Vagina (tissue), 2 donors: Measurements from ENCODE around the gene LRRC17. TPM values are rescaled to one million over a fixed set of nuclear protein-coding genes. Genes with fewer than 3 reads are reported as not detected.

Experiments used
- DNase-seq, 2 donors: peaks; one replicate each; pipeline ENCODE4 v3.0.0-alpha.2; 2017; ENCODE audit errors: extremely low spot score in 2 of 2
- H3K27ac ChIP-seq: fragments of 200-600 bp; sonication (generic); one replicate; pipeline ENCODE4 v1.5.1; 2019
- H3K27me3 ChIP-seq: fragments of 200-600 bp; sonication (generic); one replicate; pipeline ENCODE4 v1.5.1; 2019
- H3K36me3 ChIP-seq, 2 donors: fragments of 200-600 bp; sonication (generic); one replicate each; pipeline ENCODE4 v1.5.1; 2017 to 2019
- H3K4me1 ChIP-seq: fragments of 200-600 bp; sonication (generic); one replicate; pipeline ENCODE4 v1.5.1; 2019
- H3K4me3 ChIP-seq, 2 donors: fragments of 200-600 bp; sonication (generic); 1 replicate in 1 of 2; 2 replicates in 1 of 2; pipeline ENCODE4 v1.5.1; 2016 to 2019
- H3K9me3 ChIP-seq: fragments of 200-600 bp; sonication (generic); one replicate; pipeline ENCODE4 v1.5.1; 2019
- CTCF ChIP-seq, 3 experiments: fragments of 450-650 bp in 2 of 3; fragments of 200-600 bp in 1 of 3; sonication (generic) in 1 of 3; IDR thresholded peaks; one replicate each; pipeline ENCODE4 v1.5.1; 2017 to 2019; ENCODE audit warnings: antibody characterized with exemption in 3 of 3, mild to moderate bottlenecking in 2 of 3, moderate library complexity in 2 of 3
- POLR2A ChIP-seq, 2 donors: fragments of 450-650 bp; IDR thresholded peaks; one replicate each; pipeline ENCODE4 v1.6.1; 2017; ENCODE audit warnings: antibody characterized with exemption in 2 of 2, mild to moderate bottlenecking in 2 of 2, moderate library complexity in 2 of 2
- POLR2AphosphoS5 ChIP-seq, 2 donors: sonication (generic); formaldehyde crosslinking; IDR thresholded peaks; one replicate each; pipeline ENCODE4 v1.9.0; 2017; ENCODE audit warnings: antibody characterized with exemption in 2 of 2, mild to moderate bottlenecking in 2 of 2, low read depth in 1 of 2; ENCODE audit not compliant: insufficient read depth in 1 of 2
- intact Hi-C: fragments of 100-400 bp; cut with DNase I; formaldehyde crosslinking; loops from one replicate; pipeline ENCODE4 v1.15.1; 2023
- total RNA-seq: library from RNA; depleted of rRNA; stranded (reverse); fragments of >200 nt; gene quantifications from one replicate; pipeline ENCODE4 v1.2.3, GENCODE V29; 2016

LRRC17 gene
- total RNA-seq, 1 donor from 2014 or later = 2.9 TPM

GRCh38 chr7:102914585-102914984 is 1.8 kb downstream of the LRRC17 start:
- DNase-seq = no peak
- no peaks in the 10 kb centered on the region for H3K36me3 ChIP-seq
- H3K4me3 ChIP-seq = peak overlapping the region; percentile 2 to 24
- peaks cover 5% of the 10 kb centered on the region for H3K4me1 ChIP-seq
- H3K9me3 ChIP-seq = no peaks in the 10 kb centered on the region
- no peaks in the 10 kb centered on the region for H3K27me3 ChIP-seq
- TF ChIP-seq CTCF (IDR thresholded peaks at IDR 0.05) = no peak
- TF ChIP-seq POLR2AphosphoS5 (IDR thresholded peaks at IDR 0.05; ENCODE audit: insufficient read depth in 1 of 2, low read depth in 1 of 2) = no peak
- no peak for TF ChIP-seq POLR2A (IDR thresholded peaks at IDR 0.05)
- intact Hi-C loops = no loop called here
- peak overlapping the region; percentile 0 for H3K27ac ChIP-seq

- no peak overlapping the region for H3K4me3 ChIP-seq
- H3K36me3 ChIP-seq = no peaks in the 10 kb centered on the region
- peaks cover 5% of the 10 kb centered on the region for H3K4me1 ChIP-seq
- no peaks in the 10 kb centered on the region for H3K9me3 ChIP-seq
- no peaks in the 10 kb centered on the region for H3K27me3 ChIP-seq
- intact Hi-C loops = no loop called here
- TF ChIP-seq POLR2A (IDR thresholded peaks at IDR 0.05) (no peak), CTCF (IDR thresholded peaks at IDR 0.05) (no peak), POLR2AphosphoS5 (IDR thresholded peaks at IDR 0.05; ENCODE audit: insufficient read depth in 1 of 2, low read depth in 1 of 2) (no peak)
- no peak for DNase-seq
- no peak overlapping the region for H3K27ac ChIP-seq
Observed at GRCh38 chr7:102916426-102916825, 3.6 kb downstream of the LRRC17 start.

- intact Hi-C loops = no loop called here
Observed at GRCh38 chr7:102916881-102917280, 4.1 kb downstream of the LRRC17 start.

GRCh38 chr7:102917436-102918353 is 4.9 kb downstream of the LRRC17 start:
- intact Hi-C loops = no loop called here
- no peak for DNase-seq
- no peak for TF ChIP-seq CTCF (IDR thresholded peaks at IDR 0.05)
- no peak for TF ChIP-seq POLR2A (IDR thresholded peaks at IDR 0.05)
- no peak for TF ChIP-seq POLR2AphosphoS5 (IDR thresholded peaks at IDR 0.05; ENCODE audit: insufficient read depth in 1 of 2, low read depth in 1 of 2)

More at GRCh38 chr7:102916881-102917280, 4.1 kb downstream of the LRRC17 start:
- H3K36me3 ChIP-seq = no peaks in the 10 kb centered on the region
- no peak for TF ChIP-seq POLR2AphosphoS5 (IDR thresholded peaks at IDR 0.05; ENCODE audit: insufficient read depth in 1 of 2, low read depth in 1 of 2)
- no peak for TF ChIP-seq CTCF (IDR thresholded peaks at IDR 0.05)
- no peak for TF ChIP-seq POLR2A (IDR thresholded peaks at IDR 0.05)
- no peaks in the 10 kb centered on the region for H3K9me3 ChIP-seq
- DNase-seq = no peak
- H3K4me1 ChIP-seq = peaks cover 5% of the 10 kb centered on the region
- no peak overlapping the region for H3K27ac ChIP-seq
- no peak overlapping the region for H3K4me3 ChIP-seq
- H3K27me3 ChIP-seq = no peaks in the 10 kb centered on the region

GRCh38 chr7:102918845-102919244 is 6.0 kb downstream of the LRRC17 start:
- H3K27me3 ChIP-seq = no peaks in the 10 kb centered on the region
- intact Hi-C loops = no loop called here
- no peak overlapping the region for H3K4me3 ChIP-seq
- H3K36me3 ChIP-seq = no peaks in the 10 kb centered on the region
- no peak for TF ChIP-seq POLR2A (IDR thresholded peaks at IDR 0.05)
- TF ChIP-seq CTCF (IDR thresholded peaks at IDR 0.05) = no peak
- no peak for TF ChIP-seq POLR2AphosphoS5 (IDR thresholded peaks at IDR 0.05; ENCODE audit: insufficient read depth in 1 of 2, low read depth in 1 of 2)
- H3K4me1 ChIP-seq = no peaks in the 10 kb centered on the region
- no peaks in the 10 kb centered on the region for H3K9me3 ChIP-seq
- no peak overlapping the region for H3K27ac ChIP-seq
- DNase-seq = no peak

More at GRCh38 chr7:102917436-102918353, 4.9 kb downstream of the LRRC17 start:
- Histone ChIP-seq H3K27ac (no peak overlapping the region), H3K4me3 (no peak overlapping the region), H3K9me3 (no peaks in the 10 kb centered on the region), H3K27me3 (no peaks in the 10 kb centered on the region), H3K36me3 (no peaks in the 10 kb centered on the region), H3K4me1 (peaks cover under 1% of the 10 kb centered on the region)
